Putamen (tissue), 1 donor: Measurements from ENCODE around the gene GATM.
"Not testable (repeated sequence)": the region's sequence is repeated elsewhere in the genome, so short reads cannot be mapped to it uniquely, and the experiment has no call there.

ENCODE experiments used
- DNase-seq: peaks from one replicate; pipeline ENCODE4 v3.0.0-alpha.2; 2016; ENCODE audit warnings: low spot score

Gene GATM

GRCh38 chr15:45387380-45388007 is 9.2 kb upstream of the GATM start:
- no peak for DNase-seq

- DNase-seq: no peak
Observed at GRCh38 chr15:45386974-45387373, 8.6 kb upstream of the GATM start.

GRCh38 chr15:45386420-45386819 is 8.1 kb upstream of the GATM start:
- DNase-seq: no peak

DNA sequence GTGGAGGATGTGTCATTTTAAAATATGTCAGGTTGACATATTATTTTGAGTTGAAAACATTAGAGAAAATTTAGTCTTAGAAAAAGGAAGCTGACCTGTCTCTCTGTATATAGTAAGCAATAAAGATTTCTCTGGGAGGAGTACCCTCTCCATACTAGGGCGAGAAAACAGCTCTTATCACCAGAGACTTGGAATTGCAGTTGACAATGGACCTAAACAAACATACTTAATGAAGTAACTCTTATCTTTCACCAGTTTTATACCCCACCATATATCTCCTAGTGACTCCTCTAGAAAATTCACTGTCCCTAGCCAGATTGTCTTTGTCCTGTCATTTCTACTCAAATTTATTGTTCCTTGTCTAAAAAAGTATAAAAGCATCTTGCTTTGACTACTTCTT is 7.2 kb upstream of the GATM start:
- DNase-seq: no peak

DNA sequence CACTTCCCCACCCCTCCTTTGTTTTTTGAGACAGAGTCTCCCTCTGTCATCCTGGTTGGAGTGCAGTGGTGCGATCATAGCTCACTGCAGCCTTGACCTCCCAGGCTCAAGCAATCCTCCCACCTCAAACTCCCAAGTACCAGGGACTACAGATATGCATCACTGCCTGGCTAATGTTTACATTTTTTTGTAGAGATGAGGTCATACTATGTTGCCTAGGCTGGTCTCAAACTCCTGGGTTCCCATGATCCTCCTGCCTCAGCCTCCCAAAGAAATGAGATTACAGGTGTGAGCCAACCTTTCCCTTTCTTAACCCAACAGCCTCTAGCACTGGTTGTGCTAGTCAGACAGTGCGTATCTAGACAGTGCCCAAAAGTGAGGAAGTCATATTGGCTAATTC is 6.4 kb upstream of the GATM start:
- no peak for DNase-seq

DNA sequence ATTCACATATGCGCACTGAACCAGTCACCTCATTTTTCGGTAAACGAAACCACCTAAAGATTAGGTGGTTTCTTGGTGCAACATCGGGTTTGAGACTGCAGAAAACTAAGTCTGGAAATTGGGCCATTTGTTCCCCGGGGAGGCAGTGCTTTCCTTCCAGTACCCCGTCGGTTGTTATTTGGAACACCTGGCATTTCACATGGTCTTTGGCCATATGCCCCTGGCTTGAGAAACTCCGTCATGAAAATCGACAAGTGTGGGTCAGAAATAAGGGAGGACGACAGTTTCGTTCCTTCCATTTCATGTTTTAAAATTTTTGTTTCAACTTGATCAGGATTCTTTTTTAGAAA is 544 bp upstream of the GATM start:
- DNase-seq: no peak

DNA sequence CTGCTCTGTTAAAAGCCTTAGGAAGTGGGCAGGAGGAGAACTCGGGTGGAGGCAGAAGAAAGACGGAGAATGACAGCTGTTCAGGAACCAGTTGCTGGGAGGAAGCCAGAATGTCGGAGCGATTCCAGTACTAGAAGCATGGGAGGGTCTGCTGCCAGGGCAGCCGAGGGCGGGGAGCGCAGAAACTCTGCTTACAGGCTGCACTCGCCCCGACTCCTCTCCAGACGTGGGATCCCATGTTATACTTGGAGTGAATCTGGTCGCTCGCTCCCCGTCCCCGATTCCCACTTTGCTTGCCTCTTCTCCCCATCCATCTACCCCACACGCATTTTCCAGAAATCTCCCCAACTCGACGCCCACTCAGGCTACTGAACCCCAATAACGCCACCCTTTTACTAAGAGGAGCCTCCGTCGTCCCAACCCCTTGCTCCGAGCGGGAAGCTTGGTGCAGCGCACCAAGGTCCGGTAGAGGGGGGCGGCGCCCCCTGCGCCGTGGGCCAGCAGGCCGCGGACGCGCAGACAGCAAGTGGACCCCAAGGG is 665 bp downstream of the GATM start:
- DNase-seq: peak; percentile 62

DNA sequence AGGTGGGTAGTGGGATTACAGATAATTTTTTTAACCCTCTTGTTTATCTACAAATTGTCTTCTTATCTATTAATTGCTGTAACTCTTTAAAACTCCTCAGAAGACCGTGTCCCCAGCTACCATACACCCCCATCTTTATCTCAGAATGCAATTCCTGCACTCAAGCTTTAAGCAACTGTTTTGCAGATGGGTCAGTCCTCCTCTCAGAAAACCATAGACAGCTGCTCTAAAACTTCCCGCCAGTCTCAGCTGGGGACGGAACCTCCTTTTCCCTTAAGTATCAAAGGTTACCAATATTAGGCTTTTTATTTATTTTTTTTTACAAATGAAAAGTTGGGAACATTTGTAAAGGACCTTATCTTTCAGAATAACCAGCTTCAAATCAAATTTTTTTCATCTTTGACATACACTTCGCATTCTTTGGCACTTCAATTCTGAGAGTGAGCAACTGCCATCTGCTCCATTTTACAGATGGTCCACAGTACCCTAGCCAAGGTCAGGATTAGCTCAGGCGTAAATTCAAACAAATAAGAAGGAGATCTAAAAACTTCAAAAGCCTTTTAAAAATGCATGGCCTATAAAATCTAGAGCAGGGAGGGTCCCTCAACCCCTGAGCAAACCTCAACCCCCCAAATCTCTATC is 1.3 kb downstream of the GATM start:
- no peak for DNase-seq

- DNase-seq: peak; percentile 41
Observed at GRCh38 chr15:45376300-45376928, 1.9 kb downstream of the GATM start.

DNA sequence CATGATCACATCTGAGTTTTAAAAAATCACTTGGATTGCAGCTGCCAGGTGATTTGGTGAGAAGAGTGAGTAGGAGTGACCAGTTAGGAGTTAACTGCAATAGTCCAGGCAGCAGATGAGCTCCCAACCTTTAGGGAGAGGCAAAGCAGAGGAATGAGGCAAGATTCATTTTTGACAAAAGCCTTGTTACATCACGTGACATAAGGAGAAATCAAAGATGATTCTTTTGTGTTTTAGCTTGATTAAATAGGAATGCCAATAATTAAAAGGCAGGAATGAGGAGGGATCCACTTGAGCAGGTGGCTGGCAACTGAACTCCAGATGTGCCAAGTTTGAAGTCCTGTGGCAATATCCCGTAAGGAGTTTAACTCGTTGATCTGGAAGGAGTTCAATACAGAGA is 2.5 kb downstream of the GATM start:
- no peak for DNase-seq

DNA sequence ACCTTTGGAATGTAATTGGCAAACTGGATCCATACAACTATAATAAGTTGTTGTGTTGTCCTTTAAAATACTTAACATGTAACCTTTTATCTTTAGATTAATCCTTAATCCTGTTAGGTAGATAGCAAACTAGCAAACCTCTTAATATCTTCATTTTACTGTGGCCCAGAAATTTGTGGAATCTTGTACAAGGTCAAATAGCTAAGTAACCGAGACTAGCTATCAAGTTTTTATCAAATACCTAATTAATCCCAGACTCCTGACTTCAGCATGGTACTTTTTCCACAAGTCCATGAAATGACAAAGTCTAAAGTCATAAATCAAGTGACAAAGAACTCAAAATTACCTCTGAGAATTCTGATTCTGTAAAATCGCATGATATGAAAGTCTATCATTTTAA is 4.4 kb downstream of the GATM start:
- no peak for DNase-seq

GRCh38 chr15:45372041-45372995 is 6.0 kb downstream of the GATM start:
- peak; percentile 94 for DNase-seq

GRCh38 chr15:45371546-45371945 is 6.8 kb downstream of the GATM start:
- no peak for DNase-seq

DNA sequence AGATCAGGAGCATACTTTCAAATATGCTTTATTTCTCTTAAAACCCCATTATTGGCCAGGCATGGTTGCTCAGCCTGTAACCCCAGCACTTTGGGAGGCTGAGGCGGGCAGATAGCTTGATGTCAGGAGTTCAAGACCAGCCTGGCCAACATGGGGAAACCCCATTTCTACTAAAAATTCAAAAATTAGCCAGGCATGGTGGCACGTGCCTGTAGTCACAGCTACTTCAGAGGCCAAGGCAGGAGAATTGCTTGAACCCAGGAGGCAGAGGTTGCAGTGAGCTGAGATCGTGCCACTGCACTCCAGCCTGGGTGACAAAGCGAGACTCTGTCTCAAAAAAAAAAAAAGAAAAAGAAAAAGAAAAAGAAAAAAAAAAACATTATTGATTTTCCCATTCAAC is 8.3 kb downstream of the GATM start:
- DNase-seq: not testable (repeated sequence)

DNA sequence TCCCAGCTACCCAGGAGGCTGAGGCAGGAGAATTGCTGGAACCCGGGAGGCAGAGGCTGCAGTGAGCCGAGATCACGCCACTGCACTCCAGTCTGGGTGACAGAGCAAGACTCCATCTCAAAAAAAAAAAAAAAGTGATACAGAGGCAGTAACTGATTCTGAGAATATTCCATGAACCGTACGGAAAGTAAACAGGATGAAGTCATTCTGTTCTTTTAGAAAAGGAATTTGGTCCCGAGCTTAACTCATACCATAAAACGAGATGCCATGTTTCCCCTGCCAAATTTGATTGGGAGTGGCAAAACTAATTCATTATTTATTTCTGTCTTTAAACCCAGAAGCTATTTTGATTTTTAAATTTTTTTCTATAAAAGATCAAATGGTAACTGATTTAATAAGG is 11.1 kb downstream of the GATM start:
- not testable (repeated sequence) for DNase-seq

- no peak for DNase-seq
Observed at GRCh38 chr15:45364271-45364670, 14.1 kb downstream of the GATM start.

GRCh38 chr15:45363801-45364200 is 14.5 kb downstream of the GATM start:
- no peak for DNase-seq

DNA sequence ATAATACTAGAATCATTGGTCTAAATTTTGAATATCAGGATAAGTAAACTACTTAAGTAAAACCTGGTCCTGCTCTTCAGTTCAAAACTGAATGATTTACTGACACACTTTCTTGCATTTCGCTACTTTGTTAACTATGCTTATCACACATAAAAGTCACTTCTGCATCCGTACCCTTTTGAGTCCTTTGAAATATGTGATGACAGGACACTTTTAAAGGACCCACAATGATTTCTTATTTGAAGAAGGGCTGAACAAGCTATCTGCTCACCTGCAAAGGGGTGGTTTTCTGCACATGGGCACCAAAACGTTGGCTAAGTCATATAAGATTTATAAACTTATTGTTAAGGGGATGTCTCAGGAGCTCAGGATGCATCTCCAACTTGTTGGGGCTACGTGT is 15.0 kb downstream of the GATM start:
- DNase-seq: no peak

GRCh38 chr15:45362419-45362818 is 15.9 kb downstream of the GATM start:
- DNase-seq: no peak

DNA sequence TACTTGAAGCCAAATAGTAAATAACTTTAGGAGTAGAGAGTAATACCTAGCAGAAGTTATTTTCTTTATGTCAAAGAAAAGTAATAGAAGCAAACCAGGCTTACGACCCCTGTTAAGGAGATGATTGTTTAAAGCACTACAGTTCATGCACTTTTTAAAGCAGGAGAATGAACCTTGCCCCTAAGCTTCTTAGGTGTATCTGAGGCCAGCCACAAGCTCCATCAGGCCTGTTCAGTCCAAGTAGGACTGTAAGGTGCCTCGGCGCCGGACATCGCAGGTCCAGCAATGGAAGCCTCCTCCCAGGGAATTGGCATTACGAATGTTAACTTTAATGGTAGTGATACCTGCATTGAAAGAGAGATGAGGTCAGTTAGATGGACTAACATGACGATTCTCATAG is 16.5 kb downstream of the GATM start:
- no peak for DNase-seq

GRCh38 chr15:45355860-45356259 is 22.5 kb downstream of the GATM start:
- no peak for DNase-seq

DNA sequence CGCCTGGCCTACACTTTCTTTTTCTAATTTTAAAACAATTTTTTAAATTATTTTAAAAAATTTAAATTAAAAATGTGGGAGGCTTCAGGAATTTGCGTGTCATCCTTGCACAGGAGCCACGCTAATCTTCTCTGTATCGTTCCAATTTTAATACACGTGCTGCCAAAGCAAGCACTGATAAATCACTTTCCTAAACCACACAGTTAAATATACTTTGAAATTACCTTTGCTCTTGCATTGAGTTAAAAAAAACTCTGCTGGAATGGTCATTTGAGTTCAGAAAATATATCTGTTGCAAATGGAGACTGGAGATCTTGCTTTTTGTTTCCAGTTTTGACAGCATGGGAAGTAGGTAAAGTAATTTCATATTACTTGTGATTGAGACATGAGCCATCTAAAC is 23.6 kb downstream of the GATM start:
- DNase-seq: no peak
